RWPE1 (cell line): ENCODE results near the gene UNC5B.

Source experiments
- CTCF ChIA-PET: fragments of 350-600 bp; sonication (Branson Sonifier 250); formaldehyde crosslinking; extraction: SDS; loops from one replicate; lab custom pipeline; 2021; lab: Yijun Ruan, JAX
- POLR2A ChIA-PET: fragments of 400-600 bp; formaldehyde crosslinking; extraction: SDS; loops from one replicate; lab custom pipeline; 2020; ENCODE audit warnings: antibody characterized with exemption; ENCODE audit not compliant: low non-redundant PET; lab: Yijun Ruan, JAX
- DNase-seq: peaks from one replicate; pipeline ENCODE4 v3.0.0; 2012; ENCODE audit warnings: low spot score
- H3K27ac ChIP-seq: fragments of 450-650 bp; 2 replicates; pipeline ENCODE4 v1.5.1; 2017
- CTCF ChIP-seq: fragments of 450-650 bp; conservative IDR thresholded peaks from 2 replicates; pipeline ENCODE4 v1.5.1; 2017; ENCODE audit warnings: low read depth, mild to moderate bottlenecking

UNC5B gene

GRCh38 chr10:71320592-71320991 lies 108.2 kb downstream of the UNC5B start:
- CTCF ChIA-PET = interaction anchor here (1.0 to 4.1 kb wide), 10 partner anchors 11 to 492 kb away, joined by 3 to 27 read pairs (median 6); no protein-coding TSS in a partner anchor
- no peak for DNase-seq
- POLR2A ChIA-PET = interaction anchor here (1.2 kb wide), 1 partner anchor 61 kb away, joined by 3 read pairs; no protein-coding TSS in a partner anchor

GRCh38 chr10:71321386-71321785 lies 109.0 kb downstream of the UNC5B start:
- ChIA-PET CTCF (interaction anchor here (0.6 to 1.7 kb wide), 2 partner anchors 248 to 387 kb away, joined by 3 to 4 read pairs; no protein-coding TSS in a partner anchor), POLR2A (no interaction called here)
- no peak for TF ChIP-seq CTCF

More at GRCh38 chr10:71320592-71320991, 108.2 kb downstream of the UNC5B start:
- no peak for TF ChIP-seq CTCF
- no peak overlapping the region for H3K27ac ChIP-seq

GRCh38 chr10:71323407-71323806 lies 111.0 kb downstream of the UNC5B start:
- ChIA-PET POLR2A (no interaction called here), CTCF (interaction anchor here (1.2 kb wide), 1 partner anchor 15 kb away, joined by 4 read pairs; no protein-coding TSS in a partner anchor)
- peak; percentile 41 for DNase-seq
- H3K27ac ChIP-seq = no peak overlapping the region
- no peak for TF ChIP-seq CTCF

More at GRCh38 chr10:71321386-71321785, 109.0 kb downstream of the UNC5B start:
- H3K27ac ChIP-seq = no peak overlapping the region
- DNase-seq = no peak

GRCh38 chr10:71324743-71325142 lies 112.4 kb downstream of the UNC5B start:
- no peak overlapping the region for H3K27ac ChIP-seq
- ChIA-PET POLR2A (no interaction called here), CTCF (interaction anchor here (1.3 kb wide), 1 partner anchor 52 kb away, joined by 4 read pairs; no protein-coding TSS in a partner anchor)
- no peak for DNase-seq
- TF ChIP-seq CTCF = no peak

- TF ChIP-seq CTCF = no peak
- no peak overlapping the region for H3K27ac ChIP-seq
- DNase-seq = no peak
- ChIA-PET CTCF (interaction anchor here (0.9 to 1.3 kb wide), 2 partner anchors 52 to 136 kb away, joined by 3 to 4 read pairs; no protein-coding TSS in a partner anchor), POLR2A (no interaction called here)
These were observed 112.9 kb downstream of the UNC5B start for GRCh38 chr10:71325267-71325666.

- no peak for DNase-seq
- H3K27ac ChIP-seq = no peak overlapping the region
- ChIA-PET CTCF (interaction anchor here (0.6 to 1.1 kb wide), 2 partner anchors 7 to 32 kb away, joined by 3 read pairs; partner anchors contain the start of gene SLC29A3), POLR2A (no interaction called here)
- TF ChIP-seq CTCF = no peak
These were observed 114.1 kb downstream of the UNC5B start for GRCh38 chr10:71326464-71326881.
